ENCODE results near the gene ACP4.
"Not testable (repeated sequence)": the region's sequence is repeated elsewhere in the genome, so short reads cannot be mapped to it uniquely, and the experiment has no call there.

DNA sequence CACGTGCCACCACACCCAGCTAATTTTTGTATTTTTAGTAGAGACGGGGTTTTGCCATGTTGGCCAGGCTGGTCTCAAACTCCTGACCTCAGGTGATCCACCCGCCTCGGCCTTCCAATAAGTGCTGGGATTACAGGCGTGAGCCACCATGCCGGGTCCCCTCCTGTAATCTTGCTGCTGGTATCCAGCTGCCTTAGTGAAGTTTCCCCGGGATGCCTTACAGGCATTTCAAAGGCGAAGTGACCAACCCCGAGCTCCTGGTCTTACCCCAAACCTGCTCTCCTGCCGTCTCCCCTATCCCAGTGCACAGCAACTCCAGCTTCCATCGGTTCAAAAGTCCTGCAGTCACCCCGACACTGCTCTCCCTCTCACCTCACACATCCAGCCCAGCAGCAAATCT is 23.5 kb upstream of the ACP4 start:
- TF ChIP-seq, protein P1, sequence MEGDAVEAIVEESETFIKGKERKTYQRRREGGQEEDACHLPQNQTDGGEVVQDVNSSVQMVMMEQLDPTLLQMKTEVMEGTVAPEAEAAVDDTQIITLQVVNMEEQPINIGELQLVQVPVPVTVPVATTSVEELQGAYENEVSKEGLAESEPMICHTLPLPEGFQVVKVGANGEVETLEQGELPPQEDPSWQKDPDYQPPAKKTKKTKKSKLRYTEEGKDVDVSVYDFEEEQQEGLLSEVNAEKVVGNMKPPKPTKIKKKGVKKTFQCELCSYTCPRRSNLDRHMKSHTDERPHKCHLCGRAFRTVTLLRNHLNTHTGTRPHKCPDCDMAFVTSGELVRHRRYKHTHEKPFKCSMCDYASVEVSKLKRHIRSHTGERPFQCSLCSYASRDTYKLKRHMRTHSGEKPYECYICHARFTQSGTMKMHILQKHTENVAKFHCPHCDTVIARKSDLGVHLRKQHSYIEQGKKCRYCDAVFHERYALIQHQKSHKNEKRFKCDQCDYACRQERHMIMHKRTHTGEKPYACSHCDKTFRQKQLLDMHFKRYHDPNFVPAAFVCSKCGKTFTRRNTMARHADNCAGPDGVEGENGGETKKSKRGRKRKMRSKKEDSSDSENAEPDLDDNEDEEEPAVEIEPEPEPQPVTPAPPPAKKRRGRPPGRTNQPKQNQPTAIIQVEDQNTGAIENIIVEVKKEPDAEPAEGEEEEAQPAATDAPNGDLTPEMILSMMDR (IDR thresholded peaks at IDR 0.05; ENCODE audit: low read length), result not testable (repeated sequence)
- not testable (repeated sequence) for TF ChIP-seq EZH2phosphoT487 (IDR thresholded peaks at IDR 0.05; ENCODE audit: low read length); EZH2 (optimal IDR thresholded peaks at IDR 0.05; ENCODE audit: low read depth, low read length)

Data from MM.1S (cell line).